Keratinocyte (primary cell): Measurements from ENCODE around the gene ITSN1.
"Not testable (repeated sequence)": the region's sequence is repeated elsewhere in the genome, so short reads cannot be mapped to it uniquely, and the experiment has no call there.

Experiments
- CTCF ChIP-seq, 3 experiments: IDR thresholded peaks in 1 of 3; conservative IDR thresholded peaks in 1 of 3; optimal IDR thresholded peaks in 1 of 3; 2 replicates in 2 of 3; 3 replicates in 1 of 3; pipeline versions ENCODE3 to v1.5.1; 2011; ENCODE audit warnings: low read length in 3 of 3, mild to moderate bottlenecking in 3 of 3, moderate library complexity in 2 of 3, control low read depth in 1 of 3, inconsistent platforms in 1 of 3; ENCODE audit not compliant: insufficient read depth in 2 of 3; ENCODE audit errors: extremely low read depth in 1 of 3
- EZH2 ChIP-seq: IDR thresholded peaks from one replicate; pipeline ENCODE4 v1.6.1; 2012; ENCODE audit warnings: inconsistent platforms, mild to moderate bottlenecking, low read length, moderate library complexity

- TF ChIP-seq EZH2; CTCF (optimal IDR thresholded peaks at IDR 0.05 in 1 of 3, IDR thresholded peaks at IDR 0.05 in 1 of 3, conservative IDR thresholded peaks at IDR 0.05 in 1 of 3; ENCODE audit: extremely low read depth in 1 of 3, insufficient read depth in 2 of 3, low read length in 3 of 3): not testable (repeated sequence)
Observed at GRCh38 chr21:33931052-33931798, 288.9 kb downstream of the ITSN1 start.
